ENCODE measurements around the gene XRCC4. TPM values are rescaled to one million over a fixed set of nuclear protein-coding genes. Genes with fewer than 3 reads are reported as not detected.

Gene XRCC4
- total and polyA plus RNA-seq, 8 donors, result 0.91 to 3.7 (median 1.8) TPM

DNA sequence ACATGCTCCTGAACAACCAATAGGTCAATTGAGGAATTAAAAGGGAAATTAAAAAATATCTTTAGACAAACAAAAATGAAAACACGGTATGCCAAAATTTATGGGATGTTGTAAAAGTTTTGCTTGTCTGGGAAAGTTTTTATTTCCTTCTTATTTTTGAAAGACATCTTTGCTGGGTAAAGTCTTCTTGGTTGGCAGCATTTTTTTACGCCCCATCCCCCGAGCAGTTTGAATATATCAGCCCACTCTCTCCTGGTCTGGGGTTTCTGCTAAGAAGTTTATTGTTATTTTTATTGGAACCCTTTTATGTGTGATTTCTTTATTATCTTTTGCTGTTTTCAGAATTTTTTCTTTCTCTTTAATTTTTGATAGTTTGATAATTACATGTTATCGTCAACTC lies 16.3 kb downstream of the XRCC4 start:
- Histone ChIP-seq H3K27me3 (no peaks in the 10 kb centered on the region), H3K4me1 (peaks cover 0 to 6% (median 3%) of the 10 kb centered on the region in 3 donors), H3K9me3 (peaks cover 0 to 8% (median 0%) of the 10 kb centered on the region in 4 donors), H3K27ac (no peak overlapping the region), H3K36me3 (no peaks in the 10 kb centered on the region), H3K4me3 (no peak overlapping the region)
- intact Hi-C loops (cut with DNase I), result no loop called here
- 99% methylated on average over 4 of the region's 4 CpGs for WGBS, 2 donors
- ATAC-seq (no peak), DNase-seq (no peak), FAIRE-seq (no peak)
- TF ChIP-seq, protein P1, sequence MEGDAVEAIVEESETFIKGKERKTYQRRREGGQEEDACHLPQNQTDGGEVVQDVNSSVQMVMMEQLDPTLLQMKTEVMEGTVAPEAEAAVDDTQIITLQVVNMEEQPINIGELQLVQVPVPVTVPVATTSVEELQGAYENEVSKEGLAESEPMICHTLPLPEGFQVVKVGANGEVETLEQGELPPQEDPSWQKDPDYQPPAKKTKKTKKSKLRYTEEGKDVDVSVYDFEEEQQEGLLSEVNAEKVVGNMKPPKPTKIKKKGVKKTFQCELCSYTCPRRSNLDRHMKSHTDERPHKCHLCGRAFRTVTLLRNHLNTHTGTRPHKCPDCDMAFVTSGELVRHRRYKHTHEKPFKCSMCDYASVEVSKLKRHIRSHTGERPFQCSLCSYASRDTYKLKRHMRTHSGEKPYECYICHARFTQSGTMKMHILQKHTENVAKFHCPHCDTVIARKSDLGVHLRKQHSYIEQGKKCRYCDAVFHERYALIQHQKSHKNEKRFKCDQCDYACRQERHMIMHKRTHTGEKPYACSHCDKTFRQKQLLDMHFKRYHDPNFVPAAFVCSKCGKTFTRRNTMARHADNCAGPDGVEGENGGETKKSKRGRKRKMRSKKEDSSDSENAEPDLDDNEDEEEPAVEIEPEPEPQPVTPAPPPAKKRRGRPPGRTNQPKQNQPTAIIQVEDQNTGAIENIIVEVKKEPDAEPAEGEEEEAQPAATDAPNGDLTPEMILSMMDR (IDR thresholded peaks at IDR 0.05), result no peak

DNA sequence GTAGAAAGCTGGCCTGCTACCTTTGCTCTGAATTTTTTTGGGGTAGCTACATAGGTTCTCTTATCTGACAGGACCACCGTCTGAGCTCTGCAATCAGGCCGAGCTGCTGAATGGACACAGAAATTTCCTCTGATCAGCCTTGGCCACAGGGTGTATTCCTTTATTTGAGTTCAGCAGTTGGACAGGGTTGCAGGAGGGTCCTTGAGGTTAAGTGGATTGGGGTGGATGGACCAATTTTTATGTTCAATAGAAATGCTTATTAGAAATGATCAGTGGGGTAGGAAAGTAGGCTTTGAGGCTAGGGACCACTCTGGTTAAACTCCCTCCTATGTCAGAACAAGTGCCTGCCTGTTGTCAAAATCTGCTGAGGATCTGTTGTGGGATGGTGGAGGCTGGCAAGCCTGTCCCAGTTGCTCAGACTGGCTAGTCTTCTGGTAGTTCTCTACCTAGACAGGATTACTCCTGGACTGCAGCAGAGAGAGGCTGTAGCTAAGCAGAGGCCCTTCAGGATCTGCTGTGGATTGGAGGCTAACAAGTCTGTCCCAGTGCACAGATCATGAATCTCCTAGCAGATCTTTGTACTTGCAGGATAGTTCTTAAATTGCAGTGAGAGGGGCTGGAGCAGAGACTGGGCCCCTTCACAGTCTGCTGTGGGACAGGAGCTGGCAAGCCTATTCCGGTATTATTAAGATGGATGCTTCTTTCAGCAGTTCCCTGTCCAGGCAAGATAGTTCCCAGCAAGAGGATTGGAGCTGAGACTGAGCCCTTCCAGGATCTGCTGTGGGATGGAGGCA lies 18.0 kb downstream of the XRCC4 start:
- TF ChIP-seq, protein P1 (IDR thresholded peaks at IDR 0.05), result no peak
- ATAC-seq (no peak), FAIRE-seq (no peak), DNase-seq (no peak)
- 94 to 97% methylated on average over 3 of the region's 3 CpGs for WGBS, 2 donors
- H3K27ac ChIP-seq, result no peak overlapping the region
- H3K4me3 ChIP-seq, result no peak overlapping the region
- no peaks in the 10 kb centered on the region for H3K27me3 ChIP-seq
- intact Hi-C loops (cut with DNase I), result no loop called here
- peaks cover 0 to 6% (median 3%) of the 10 kb centered on the region in 3 donors for H3K4me1 ChIP-seq
- peaks cover 0 to 8% (median 0%) of the 10 kb centered on the region in 4 donors for H3K9me3 ChIP-seq
- H3K36me3 ChIP-seq, result no peaks in the 10 kb centered on the region

DNA sequence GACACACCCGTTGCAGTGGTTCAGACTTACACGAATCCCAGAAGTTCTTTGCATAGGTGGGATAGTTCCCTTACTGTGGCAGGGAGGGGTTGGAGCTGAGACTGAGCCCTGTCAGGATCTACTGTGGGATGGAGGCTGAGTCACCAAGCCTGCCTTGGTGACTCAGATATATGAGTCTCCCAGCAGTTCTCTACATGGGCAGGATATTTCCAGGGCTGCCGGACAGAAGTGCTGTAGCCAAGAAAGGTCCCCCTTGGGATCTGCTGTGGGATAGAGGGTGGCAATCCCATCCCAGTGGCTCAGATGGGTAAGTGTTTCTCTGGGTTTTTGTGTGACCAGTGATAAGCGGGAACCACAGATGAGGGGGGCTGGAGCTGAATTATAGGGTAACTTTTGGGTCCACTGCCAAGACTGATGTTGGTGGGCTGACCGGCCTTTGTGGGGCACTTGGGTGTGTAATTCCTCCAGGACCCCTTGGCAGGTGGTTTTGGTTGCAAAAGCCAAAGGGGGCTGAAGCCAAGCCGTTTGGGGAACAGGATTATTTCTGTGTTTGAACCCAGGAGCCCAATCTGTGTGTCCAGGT lies 18.7 kb downstream of the XRCC4 start:
- Histone ChIP-seq H3K4me3 (no peak overlapping the region), H3K36me3 (no peaks in the 10 kb centered on the region), H3K27ac (no peak overlapping the region), H3K27me3 (no peaks in the 10 kb centered on the region), H3K4me1 (peaks cover 0 to 6% (median 3%) of the 10 kb centered on the region in 3 donors), H3K9me3 (peaks cover 0 to 8% (median 0%) of the 10 kb centered on the region in 4 donors)
- DNase-seq, result no peak
- intact Hi-C loops (cut with DNase I), result no loop called here
- 81 to 87% methylated on average over 6 of the region's 6 CpGs for WGBS, 2 donors
- ATAC-seq, result peak in 3 of 4 donors; percentile 51 to 66 (median 60)
- TF ChIP-seq, protein P1 (IDR thresholded peaks at IDR 0.05), result no peak
- no peak for FAIRE-seq

DNA sequence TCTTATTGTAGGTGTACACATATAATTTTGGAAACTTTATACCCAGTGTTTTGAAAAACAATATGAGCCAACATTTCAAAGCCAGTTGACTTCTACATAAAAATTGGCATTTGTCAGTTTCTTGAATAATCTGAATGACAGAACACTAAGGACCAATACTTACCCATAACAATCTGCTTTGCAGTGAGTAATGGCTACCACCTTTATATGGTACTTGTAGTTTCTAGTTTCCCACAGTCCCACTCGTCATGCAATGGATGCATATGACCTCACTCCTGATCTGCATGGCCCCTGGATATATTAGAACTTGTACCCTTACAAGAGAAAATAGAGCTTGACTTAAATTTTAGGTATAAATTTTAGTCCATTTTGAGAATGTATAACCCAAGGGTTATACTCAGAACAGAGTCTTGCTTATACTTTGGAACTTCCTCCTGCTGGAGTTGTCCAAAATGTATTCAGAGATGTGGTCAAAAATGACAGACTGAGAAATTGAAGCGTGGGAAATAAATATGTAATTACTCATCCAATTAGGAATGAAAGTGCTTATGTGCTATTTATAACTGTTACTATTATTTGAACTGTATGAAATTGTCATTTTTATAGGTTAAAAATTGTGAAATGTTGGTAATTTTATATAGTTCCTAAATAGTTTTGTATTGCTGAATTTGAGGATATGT lies 19.5 kb downstream of the XRCC4 start:
- TF ChIP-seq, protein P1 (IDR thresholded peaks at IDR 0.05), result no peak
- intact Hi-C loops (cut with DNase I), result no loop called here
- no peak for FAIRE-seq
- Histone ChIP-seq H3K4me1 (peaks cover 0 to 6% (median 3%) of the 10 kb centered on the region in 3 donors), H3K4me3 (no peak overlapping the region), H3K9me3 (peaks cover 0 to 8% (median 0%) of the 10 kb centered on the region in 4 donors), H3K36me3 (no peaks in the 10 kb centered on the region), H3K27ac (no peak overlapping the region), H3K27me3 (no peaks in the 10 kb centered on the region)
- no peak for DNase-seq
- WGBS, 2 donors, result 90 to 95% methylated on average over 2 of the region's 2 CpGs
- no peak for ATAC-seq

Data from pancreas (tissue), 10 donors.